Kidney (tissue), 14 donors: ENCODE measurements around the gene WDR7. TPM values are rescaled to one million over a fixed set of nuclear protein-coding genes. Genes with fewer than 3 reads are reported as not detected.

Experiments
- DNase-seq, 5 donors: peaks; one replicate each; pipeline ENCODE4 v3.0.0-alpha.2; 2013 to 2020
- FAIRE-seq: peaks from 2 replicates; lab custom pipeline; 2012; peaks lifted over from hg19 to GRCh38; lab: Jason Lieb, UNC
- H3K27ac ChIP-seq, 2 donors: one replicate each; pipeline ENCODE4 v1.7.0; 2013; ENCODE audit warnings: low read depth in 2 of 2, low read length in 2 of 2, inconsistent platforms in 1 of 2
- H3K27me3 ChIP-seq: one replicate; pipeline ENCODE4 v1.7.1; 2013; ENCODE audit warnings: low read length, inconsistent platforms; ENCODE audit not compliant: control insufficient read depth, insufficient read depth
- H3K36me3 ChIP-seq, 3 donors: one replicate each; pipeline versions ENCODE4 v1.7.0 to v1.7.1; 2013; ENCODE audit warnings: low read length in 3 of 3, control low read depth in 1 of 3, inconsistent platforms in 1 of 3; ENCODE audit not compliant: insufficient read depth in 3 of 3, control insufficient read depth in 2 of 3
- H3K4me1 ChIP-seq, 3 donors: one replicate each; pipeline versions ENCODE4 v1.7.0 to v1.7.1; 2013; ENCODE audit warnings: low read length in 3 of 3, inconsistent platforms in 1 of 3, low read depth in 1 of 3; ENCODE audit not compliant: control insufficient read depth in 2 of 3, insufficient read depth in 2 of 3
- H3K4me3 ChIP-seq, 3 donors: one replicate each; pipeline versions ENCODE4 v1.7.0 to v1.8.1; 2013; ENCODE audit warnings: low read length in 3 of 3, control low read depth in 1 of 3, inconsistent platforms in 1 of 3
- H3K9ac ChIP-seq, 3 donors: one replicate each; pipeline versions ENCODE4 v1.7.0 to v1.7.1; 2013; ENCODE audit warnings: low read length in 3 of 3, control low read depth in 1 of 3, inconsistent platforms in 1 of 3
- H3K9me3 ChIP-seq, 3 donors: one replicate each; pipeline versions ENCODE4 v1.7.0 to v1.7.1; 2013; ENCODE audit warnings: low read length in 3 of 3, control low read depth in 1 of 3, inconsistent platforms in 1 of 3; ENCODE audit not compliant: control insufficient read depth in 2 of 3, insufficient read depth in 1 of 3
- CTCF ChIP-seq: IDR thresholded peaks from 3 replicates; pipeline ENCODE4 v1.5.1; 2012; ENCODE audit warnings: mild to moderate bottlenecking, moderate library complexity, borderline replicate concordance; ENCODE audit not compliant: insufficient read depth; ENCODE audit errors: extremely low read depth
- intact Hi-C: fragments of 100-400 bp; cut with DNase I; formaldehyde crosslinking; loops from one replicate; pipeline ENCODE4 v1.11.1; 2022
- polyA plus RNA-seq: library from polyadenylated mRNA; stranded (reverse); fragments of 350-450 nt; fragmentation: Illumina TruSeq; extraction: RNeasy Lipid Tissue Mini Kit (QIAGEN cat#74804); gene quantifications from one replicate; pipeline ENCODE4 v1.2.3, GENCODE V29; 2014; ENCODE audit warnings: low read depth, low replicate concordance; ENCODE audit not compliant: insufficient read depth
- total RNA-seq: library from RNA; stranded (reverse); fragmentation: NEBNext Ultra II Directional; extraction: Animal tissue kit (Norgen Biotek cat#: 25700); gene quantifications from one replicate; pipeline ENCODE4 v1.2.1, GENCODE V29; 2021
- donor health status: control.
- donor health status: control.
- donor health status: control.
- donor health status: control.
- donor health status: control.
- donor health status: DM: yes; HTN: yes; CAD: no.
- donor health status: Normal renal cell carcinoma (clear cell type).

WDR7 gene
- total and polyA plus RNA-seq, 2 donors from 2014 or later: 7.3 to 34.4 TPM

DNA sequence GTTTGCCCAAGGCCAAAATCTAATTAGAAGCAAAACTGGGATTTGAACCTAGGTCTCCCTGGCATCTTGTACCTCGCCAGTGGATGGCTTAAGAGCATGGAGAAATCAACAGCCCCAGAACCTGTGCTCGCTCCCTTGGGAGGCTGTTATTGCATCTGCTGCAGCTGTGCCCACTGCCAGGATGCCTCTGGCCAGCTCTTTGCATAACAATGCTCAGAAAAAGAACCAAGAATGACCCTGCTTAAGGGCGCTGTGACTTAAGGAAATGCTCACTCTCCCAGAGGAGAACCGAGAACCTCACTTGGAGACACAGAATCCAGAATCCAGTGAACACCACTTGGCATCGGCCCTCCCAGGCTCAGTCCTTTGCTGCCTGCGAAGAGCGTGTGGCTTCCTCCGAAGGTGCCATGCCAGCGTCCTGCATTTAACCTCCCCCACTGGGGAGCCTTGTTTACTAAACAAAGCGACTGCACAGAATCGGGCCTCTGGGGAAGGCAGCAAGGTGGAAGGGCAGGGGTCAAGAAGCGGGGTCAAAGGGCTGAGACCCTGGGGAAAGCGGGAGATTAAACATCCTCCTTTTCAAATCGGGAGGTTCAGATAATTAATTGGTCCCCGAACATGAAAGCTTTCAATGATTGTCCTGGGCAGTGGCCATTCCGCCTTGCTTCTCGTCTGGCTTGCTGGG lies 424.7 kb downstream of the WDR7 start:
- Histone ChIP-seq H3K9ac (no peak overlapping the region), H3K27me3 (no peaks in the 10 kb centered on the region), H3K36me3 (no peaks in the 10 kb centered on the region), H3K9me3 (peaks cover 0 to 5% (median 0%) of the 10 kb centered on the region in 3 donors), H3K4me3 (no peak overlapping the region), H3K4me1 (no peaks in the 10 kb centered on the region), H3K27ac (no peak overlapping the region)
- DNase-seq (no peak), FAIRE-seq (no peak)
- TF ChIP-seq CTCF: no peak
- intact Hi-C loops: no loop called here

DNA sequence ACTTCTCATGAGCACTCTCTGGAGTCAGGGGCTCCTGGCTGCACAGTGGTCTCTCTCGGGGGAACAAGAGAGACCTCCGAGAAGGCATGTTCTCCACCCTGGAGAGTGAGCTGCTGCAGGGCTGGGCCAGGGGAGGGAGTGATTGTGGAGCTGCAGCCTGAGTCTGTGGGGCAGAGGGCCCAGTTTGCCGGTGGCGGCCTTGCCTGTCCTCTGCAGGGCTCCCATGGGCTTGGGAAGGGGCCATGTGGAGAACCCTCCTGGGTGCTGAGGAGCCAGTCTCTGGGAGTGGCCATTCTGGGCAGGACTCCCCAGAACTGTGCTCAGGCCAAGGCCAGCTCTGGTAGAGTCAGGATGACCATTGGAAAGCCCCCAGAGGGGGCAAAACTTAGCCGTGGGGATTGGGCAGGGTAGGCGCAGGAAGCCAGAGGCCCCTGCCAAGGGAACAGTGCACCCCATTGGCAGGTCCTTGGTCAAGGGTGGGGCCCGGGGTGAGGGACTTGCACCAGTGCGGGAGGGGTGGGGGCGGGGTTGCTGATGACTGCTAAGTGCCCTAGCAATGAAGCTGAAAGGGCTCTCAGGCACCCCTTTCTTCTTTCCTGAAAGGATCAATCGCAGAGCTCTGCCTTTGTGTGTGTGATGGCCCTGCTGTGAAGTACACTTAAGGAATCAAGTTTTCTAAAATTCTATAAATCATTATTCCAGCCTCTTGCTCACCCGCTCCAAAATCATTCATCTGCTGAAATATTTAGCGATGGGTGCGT lies 426.0 kb downstream of the WDR7 start:
- DNase-seq: no peak
- Histone ChIP-seq H3K27me3 (no peaks in the 10 kb centered on the region), H3K9ac (no peak overlapping the region), H3K27ac (no peak overlapping the region), H3K36me3 (no peaks in the 10 kb centered on the region), H3K4me1 (no peaks in the 10 kb centered on the region), H3K4me3 (no peak overlapping the region), H3K9me3 (peaks cover 0 to 5% (median 0%) of the 10 kb centered on the region in 3 donors)
- no peak for TF ChIP-seq CTCF
- FAIRE-seq: no peak
- intact Hi-C loops: no loop called here

- no peak overlapping the region for H3K27ac ChIP-seq
- peaks cover 0 to 5% (median 0%) of the 10 kb centered on the region in 3 donors for H3K9me3 ChIP-seq
- FAIRE-seq (no peak), DNase-seq (no peak)
- intact Hi-C loops: no loop called here
- no peaks in the 10 kb centered on the region for H3K4me1 ChIP-seq
- no peaks in the 10 kb centered on the region for H3K36me3 ChIP-seq
- TF ChIP-seq CTCF: no peak
- no peak overlapping the region for H3K9ac ChIP-seq
- H3K4me3 ChIP-seq: no peak overlapping the region
- H3K27me3 ChIP-seq: no peaks in the 10 kb centered on the region
Observed at GRCh38 chr18:57077786-57078552, 426.8 kb downstream of the WDR7 start.
